ENCODE results near the gene NR1D2. TPM values are rescaled to one million over a fixed set of nuclear protein-coding genes. Genes with fewer than 3 reads are reported as not detected.

The NR1D2 gene
- total and polyA plus RNA-seq, 12 donors, result 2.8 to 54.7 (median 33.1) TPM

DNA sequence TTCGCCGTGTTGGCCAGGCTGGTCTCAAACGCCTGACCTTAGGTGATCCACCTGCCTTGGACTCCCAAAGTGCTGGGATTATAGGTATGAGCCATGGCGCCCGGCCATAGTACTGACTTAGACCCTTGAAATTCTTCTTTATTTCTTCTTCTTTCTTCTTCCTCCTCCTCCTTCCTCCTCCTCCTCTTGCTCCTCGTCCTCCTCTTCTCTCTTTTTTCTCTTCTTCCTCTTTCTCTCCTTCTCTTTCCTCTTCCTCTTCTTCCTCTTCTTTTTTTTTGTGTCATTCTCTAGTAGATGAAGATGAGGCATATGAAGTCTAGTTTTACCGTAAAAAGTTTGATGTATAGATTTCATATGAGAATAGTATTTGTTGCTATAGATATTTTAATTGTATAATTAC lies 18.8 kb upstream of the NR1D2 start:
- TF ChIP-seq, protein P1, sequence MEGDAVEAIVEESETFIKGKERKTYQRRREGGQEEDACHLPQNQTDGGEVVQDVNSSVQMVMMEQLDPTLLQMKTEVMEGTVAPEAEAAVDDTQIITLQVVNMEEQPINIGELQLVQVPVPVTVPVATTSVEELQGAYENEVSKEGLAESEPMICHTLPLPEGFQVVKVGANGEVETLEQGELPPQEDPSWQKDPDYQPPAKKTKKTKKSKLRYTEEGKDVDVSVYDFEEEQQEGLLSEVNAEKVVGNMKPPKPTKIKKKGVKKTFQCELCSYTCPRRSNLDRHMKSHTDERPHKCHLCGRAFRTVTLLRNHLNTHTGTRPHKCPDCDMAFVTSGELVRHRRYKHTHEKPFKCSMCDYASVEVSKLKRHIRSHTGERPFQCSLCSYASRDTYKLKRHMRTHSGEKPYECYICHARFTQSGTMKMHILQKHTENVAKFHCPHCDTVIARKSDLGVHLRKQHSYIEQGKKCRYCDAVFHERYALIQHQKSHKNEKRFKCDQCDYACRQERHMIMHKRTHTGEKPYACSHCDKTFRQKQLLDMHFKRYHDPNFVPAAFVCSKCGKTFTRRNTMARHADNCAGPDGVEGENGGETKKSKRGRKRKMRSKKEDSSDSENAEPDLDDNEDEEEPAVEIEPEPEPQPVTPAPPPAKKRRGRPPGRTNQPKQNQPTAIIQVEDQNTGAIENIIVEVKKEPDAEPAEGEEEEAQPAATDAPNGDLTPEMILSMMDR (IDR thresholded peaks at IDR 0.05), result no peak
- no peak overlapping the region for H3K4me3 ChIP-seq
- H3K27me3 ChIP-seq, result no peaks in the 10 kb centered on the region
- ATAC-seq, result no peak
- H3K4me1 ChIP-seq, result no peaks in the 10 kb centered on the region
- no peak for DNase-seq
- intact Hi-C loops (cut with DNase I), result no loop called here
- H3K27ac ChIP-seq, result no peak overlapping the region
- H3K9me3 ChIP-seq, result no peaks in the 10 kb centered on the region
- WGBS, 2 donors, result 94% methylated on average over 7 of the region's 7 CpGs
- peaks cover 0 to 25% (median 5%) of the 10 kb centered on the region in 9 donors for H3K36me3 ChIP-seq

DNA sequence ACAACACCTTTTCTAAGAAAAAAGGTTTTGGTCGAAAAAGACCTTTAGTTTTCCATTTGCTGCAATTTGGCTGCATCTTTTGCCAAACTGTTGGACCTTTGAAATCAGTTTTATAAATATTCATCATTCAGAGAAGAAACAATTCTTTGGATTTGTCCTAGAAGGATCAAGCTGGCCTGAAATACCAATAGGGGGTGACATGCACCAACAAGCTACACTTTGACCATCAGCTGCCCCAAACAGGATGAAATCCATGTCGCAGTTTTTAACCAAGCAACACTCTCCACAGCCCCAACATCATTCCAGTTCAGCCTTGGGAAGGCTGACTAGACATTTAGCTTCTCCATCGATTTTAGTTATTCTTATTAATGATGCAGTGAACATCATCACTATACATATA lies 18.4 kb upstream of the NR1D2 start:
- H3K27ac ChIP-seq, result no peak overlapping the region
- H3K4me1 ChIP-seq, result peaks cover 0 to under 1% (median 0%) of the 10 kb centered on the region in 9 donors
- H3K9me3 ChIP-seq, result no peaks in the 10 kb centered on the region
- no peak overlapping the region for H3K4me3 ChIP-seq
- 88 to 89% methylated on average over 3 of the region's 3 CpGs for WGBS, 2 donors
- no peaks in the 10 kb centered on the region for H3K27me3 ChIP-seq
- H3K36me3 ChIP-seq, result peaks cover 0 to 20% (median 0%) of the 10 kb centered on the region in 9 donors
- DNase-seq (no peak), ATAC-seq (no peak)
- TF ChIP-seq, protein P1 (IDR thresholded peaks at IDR 0.05), result peak in 2 of 9 donors; percentile 4 to 7
- intact Hi-C loops (cut with DNase I), result no loop called here

DNA sequence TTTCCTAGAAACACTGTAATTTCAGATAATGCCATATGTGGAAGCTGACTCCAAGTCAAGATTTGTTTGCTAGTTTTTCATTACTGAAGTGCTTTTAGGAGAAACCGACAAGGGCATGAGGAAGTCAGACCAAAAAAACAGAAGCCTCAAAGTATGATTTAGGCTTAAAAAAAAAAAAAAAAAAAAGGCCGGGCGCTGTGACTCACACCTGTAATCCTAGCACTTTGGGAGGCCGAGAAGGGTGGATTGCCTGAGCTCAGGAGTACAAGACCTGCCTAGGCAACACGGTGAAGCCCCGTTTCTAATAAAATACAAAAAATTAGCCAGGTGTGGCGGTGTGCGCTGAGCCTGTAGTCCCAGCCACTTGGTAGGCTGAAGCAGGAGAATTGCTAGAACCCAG lies 16.6 kb upstream of the NR1D2 start:
- intact Hi-C loops (cut with DNase I), result no loop called here
- DNase-seq, result no peak
- TF ChIP-seq, protein P1 (IDR thresholded peaks at IDR 0.05), result no peak
- H3K4me3 ChIP-seq, result no peak overlapping the region
- WGBS, 2 donors, result 91% methylated on average over 8 of the region's 8 CpGs
- H3K9me3 ChIP-seq, result no peaks in the 10 kb centered on the region
- peaks cover 0 to 9% (median 0%) of the 10 kb centered on the region in 9 donors for H3K4me1 ChIP-seq
- H3K27ac ChIP-seq, result no peak overlapping the region
- ATAC-seq, result no peak
- H3K27me3 ChIP-seq, result no peaks in the 10 kb centered on the region
- peaks cover 0 to 4% (median 0%) of the 10 kb centered on the region in 9 donors for H3K36me3 ChIP-seq

DNA sequence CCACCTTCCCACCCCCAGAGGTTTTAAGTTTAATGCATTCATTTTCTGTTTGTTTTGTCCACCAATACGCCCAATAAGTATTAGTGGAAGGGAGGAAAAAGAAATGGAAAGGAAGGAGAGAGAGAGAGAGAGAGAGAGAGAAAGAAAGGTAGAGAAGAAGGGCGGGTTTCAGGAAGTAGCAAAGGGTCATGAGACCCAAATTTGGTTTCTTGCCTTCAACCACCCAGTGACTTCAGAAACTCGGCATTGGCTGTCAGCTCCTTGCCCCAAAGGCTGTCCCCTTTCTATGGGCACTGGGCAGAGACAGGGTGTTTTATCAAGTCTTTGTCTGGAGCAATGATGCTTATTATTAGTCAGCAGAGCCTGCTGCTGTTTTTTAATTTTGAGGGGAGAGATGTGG lies 13.5 kb upstream of the NR1D2 start:
- WGBS, 2 donors, result 73 to 92% methylated on average over 3 of the region's 3 CpGs
- intact Hi-C loops (cut with DNase I), result no loop called here
- Histone ChIP-seq H3K4me3 (no peak overlapping the region), H3K4me1 (peaks cover 0 to 9% (median 0%) of the 10 kb centered on the region in 9 donors), H3K27me3 (no peaks in the 10 kb centered on the region), H3K27ac (no peak overlapping the region), H3K9me3 (no peaks in the 10 kb centered on the region), H3K36me3 (no peaks in the 10 kb centered on the region)
- TF ChIP-seq, protein P1 (IDR thresholded peaks at IDR 0.05), result no peak
- no peak for ATAC-seq
- DNase-seq, result no peak
